Upper lobe of right lung (tissue), 1 donor: Measurements from ENCODE around the gene FAM83F. TPM values are rescaled to one million over a fixed set of nuclear protein-coding genes. Genes with fewer than 3 reads are reported as not detected.

Experiments used
- ATAC-seq: fragments of 200-7000 bp; cut with Tn5 transposase; one replicate; pipeline ENCODE4 v1.9.1; 2020; ENCODE audit warnings: mild to moderate bottlenecking, moderate library complexity
- DNase-seq: peaks from one replicate; pipeline ENCODE4 v3.0.0-alpha.2; 2020
- H3K27ac ChIP-seq: fragments of 200-600 bp; one replicate; pipeline ENCODE4 v1.8.0; 2022
- H3K27me3 ChIP-seq: fragments of 200-600 bp; one replicate; pipeline ENCODE4 v1.8.0; 2022; ENCODE audit warnings: mild to moderate bottlenecking
- H3K36me3 ChIP-seq: fragments of 200-600 bp; one replicate; pipeline ENCODE4 v1.8.0; 2022
- H3K4me1 ChIP-seq: fragments of 200-600 bp; one replicate; pipeline ENCODE4 v1.8.0; 2022
- H3K4me3 ChIP-seq: fragments of 200-600 bp; one replicate; pipeline ENCODE4 v1.8.0; 2022; ENCODE audit warnings: mild to moderate bottlenecking
- H3K9me3 ChIP-seq: fragments of 200-600 bp; one replicate; pipeline ENCODE4 v1.8.0; 2022
- CTCF ChIP-seq: fragments of 200-600 bp; IDR thresholded peaks from one replicate; pipeline ENCODE4 v1.8.0; 2022; ENCODE audit warnings: antibody characterized with exemption
- intact Hi-C: fragments of 100-400 bp; cut with DNase I; formaldehyde crosslinking; loops from one replicate; pipeline ENCODE4 v1.11.0; 2022
- total RNA-seq: library from RNA; stranded (reverse); fragmentation: NEBNext Ultra II Directional; extraction: Animal tissue kit (Norgen Biotek cat#: 25700); gene quantifications from one replicate; pipeline ENCODE4 v1.2.1, GENCODE V29; 2021
- donor health status: DM: no; HTN: yes; CAD: no; lungs with severe emphysema.

FAM83F gene
- total RNA-seq, 1 donor from 2014 or later: 0.35 TPM

DNA sequence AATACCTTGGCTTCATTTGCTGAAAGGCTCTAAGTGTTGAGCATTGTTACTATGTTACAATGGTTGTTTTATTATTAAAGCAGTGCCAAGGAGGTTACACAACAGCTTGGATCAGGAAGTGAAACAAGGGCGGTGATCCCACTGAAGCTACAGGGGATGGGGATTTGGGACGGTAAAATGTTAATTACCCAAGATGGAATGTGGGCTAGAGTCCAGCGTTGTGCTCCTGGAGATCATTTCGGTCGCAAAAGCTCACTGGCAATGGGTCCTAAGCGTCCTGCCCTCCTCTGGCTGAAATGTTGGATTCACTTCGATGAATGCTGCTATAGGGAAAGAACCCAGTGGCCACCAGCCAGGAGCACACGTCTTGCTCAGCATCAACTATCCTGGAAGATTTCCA is 48.3 kb downstream of the FAM83F start:
- no peak for DNase-seq
- no peak for ATAC-seq
- peaks cover 11% of the 10 kb centered on the region for H3K27me3 ChIP-seq
- no peaks in the 10 kb centered on the region for H3K9me3 ChIP-seq
- no peaks in the 10 kb centered on the region for H3K36me3 ChIP-seq
- no peak for TF ChIP-seq CTCF
- H3K27ac ChIP-seq: peak overlapping the region; percentile 89
- peak overlapping the region; percentile 67 for H3K4me3 ChIP-seq
- intact Hi-C loops: loop anchor here (10.0 kb wide), 1 partner anchor 302 kb away; the partner anchor contains the start of gene ADSL
- peaks cover 27% of the 10 kb centered on the region for H3K4me1 ChIP-seq

- TF ChIP-seq CTCF: no peak
- peak overlapping the region; percentile 67 for H3K4me3 ChIP-seq
- H3K36me3 ChIP-seq: no peaks in the 10 kb centered on the region
- H3K27me3 ChIP-seq: peaks cover 6% of the 10 kb centered on the region
- intact Hi-C loops: loop anchor here (10.0 kb wide), 1 partner anchor 301 kb away; the partner anchor contains the start of gene ADSL
- H3K9me3 ChIP-seq: no peaks in the 10 kb centered on the region
- ATAC-seq: no peak
- H3K4me1 ChIP-seq: peaks cover 27% of the 10 kb centered on the region
- DNase-seq: no peak
- H3K27ac ChIP-seq: peak overlapping the region; percentile 89
These were observed 49.0 kb downstream of the FAM83F start for GRCh38 chr22:40043793-40044101.

- no peaks in the 10 kb centered on the region for H3K9me3 ChIP-seq
- TF ChIP-seq CTCF: no peak
- H3K4me1 ChIP-seq: peaks cover 27% of the 10 kb centered on the region
- peaks cover under 1% of the 10 kb centered on the region for H3K27me3 ChIP-seq
- ATAC-seq: peak; percentile 96
- H3K27ac ChIP-seq: peak overlapping the region; percentile 89
- H3K4me3 ChIP-seq: peak overlapping the region; percentile 67
- peak; percentile 97 for DNase-seq
- intact Hi-C loops: loop anchor here (10.0 kb wide), 1 partner anchor 301 kb away; the partner anchor contains the start of gene ADSL
- H3K36me3 ChIP-seq: no peaks in the 10 kb centered on the region
These were observed 49.5 kb downstream of the FAM83F start for GRCh38 chr22:40044102-40044869.

DNA sequence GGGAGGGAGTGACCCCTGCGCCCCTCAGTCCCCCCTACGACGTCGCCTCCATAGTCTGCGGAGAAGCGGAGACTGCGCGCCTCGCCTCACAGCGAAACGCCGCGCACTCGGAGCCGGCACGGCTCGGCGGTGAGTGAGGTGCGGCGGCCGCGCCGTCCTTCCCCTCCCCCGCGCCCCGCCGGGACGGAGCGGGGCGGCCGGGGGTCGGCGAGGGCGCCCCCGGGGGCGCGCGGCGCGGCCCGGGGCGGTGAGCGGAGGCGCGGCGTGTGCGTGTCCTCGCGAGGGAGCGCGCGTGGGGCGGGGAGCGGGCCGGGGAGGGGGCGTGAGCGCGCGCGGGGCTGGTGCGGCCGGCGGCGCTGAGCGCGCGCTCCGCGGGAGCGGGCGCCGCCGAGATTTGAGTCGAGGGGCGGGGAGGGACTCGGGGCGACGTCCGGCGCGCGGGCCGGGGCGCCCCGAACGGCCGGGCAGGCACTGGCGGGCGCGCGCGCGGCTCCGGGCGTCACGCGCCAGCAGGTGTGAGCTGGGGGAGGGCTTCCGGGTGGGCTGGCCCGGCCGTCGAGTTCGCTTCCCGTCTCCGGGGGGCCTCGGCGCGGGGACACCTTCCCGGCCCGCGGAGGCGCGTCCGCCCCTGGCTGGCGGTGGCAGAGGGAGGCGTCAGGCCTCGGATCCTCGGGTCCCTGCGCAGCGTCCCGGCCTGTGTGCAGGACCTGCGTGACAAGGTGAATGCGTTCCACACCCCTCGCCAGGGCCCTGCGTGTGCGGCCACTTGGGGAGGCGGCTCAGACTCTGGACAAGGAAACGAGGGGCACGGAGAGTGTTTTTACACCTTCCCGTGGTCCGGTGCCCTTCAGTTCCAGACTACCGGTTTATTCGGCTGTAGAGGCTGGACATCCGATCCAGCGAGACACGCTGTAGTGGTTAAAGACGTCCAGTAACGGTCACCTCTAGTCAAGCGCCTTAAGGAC is 50.4 kb downstream of the FAM83F start:
- DNase-seq: peak; percentile 83
- intact Hi-C loops: loop anchor here (10.0 kb wide), 1 partner anchor 300 kb away; the partner anchor contains the start of gene ADSL
- peak; percentile 6 for ATAC-seq
- Histone ChIP-seq H3K9me3 (no peaks in the 10 kb centered on the region), H3K27ac (peak overlapping the region; percentile 89), H3K27me3 (no peaks in the 10 kb centered on the region), H3K4me3 (peak overlapping the region; percentile 73), H3K4me1 (peaks cover 27% of the 10 kb centered on the region), H3K36me3 (no peaks in the 10 kb centered on the region)
- no peak for TF ChIP-seq CTCF

- H3K4me1 ChIP-seq: peaks cover 26% of the 10 kb centered on the region
- intact Hi-C loops: loop anchor here (10.0 kb wide), 1 partner anchor 299 kb away; the partner anchor contains the start of gene ADSL
- peak overlapping the region; percentile 73 for H3K4me3 ChIP-seq
These were observed 51.4 kb downstream of the FAM83F start for GRCh38 chr22:40046126-40046525.

More at GRCh38 chr22:40046126-40046525, 51.4 kb downstream of the FAM83F start:
- Histone ChIP-seq H3K36me3 (no peaks in the 10 kb centered on the region), H3K27ac (no peak overlapping the region), H3K27me3 (no peaks in the 10 kb centered on the region), H3K9me3 (no peaks in the 10 kb centered on the region)
- ATAC-seq (no peak), DNase-seq (no peak)
- TF ChIP-seq CTCF: no peak
